Karpas-422 (cell line): ENCODE measurements around the gene PRR5. TPM values are rescaled to one million over a fixed set of nuclear protein-coding genes. Genes with fewer than 3 reads are reported as not detected.

ENCODE experiments used
- DNase-seq: peaks from one replicate; pipeline ENCODE4 v3.0.0-alpha.2; 2015
- H2AFZ ChIP-seq: fragments of 200-600 bp; sonication (generic); 2 replicates; pipeline ENCODE4 v1.6.1; 2014; ENCODE audit warnings: antibody characterized with exemption, low read length, mixed read lengths
- H3K27ac ChIP-seq: fragments of 200-600 bp; sonication (generic); 2 replicates; pipeline ENCODE4 v1.5.1; 2014; ENCODE audit warnings: mild to moderate bottlenecking, low read length, moderate library complexity
- H3K27me3 ChIP-seq: fragments of 200-600 bp; sonication (generic); 2 replicates; pipeline ENCODE4 v1.6.1; 2014; ENCODE audit warnings: low read length, mixed read lengths
- H3K36me3 ChIP-seq: fragments of 200-600 bp; sonication (generic); 2 replicates; pipeline ENCODE4 v1.6.1; 2014; ENCODE audit warnings: low read length, mixed read lengths; ENCODE audit not compliant: insufficient read depth
- H3K4me1 ChIP-seq: fragments of 200-600 bp; sonication (generic); 2 replicates; pipeline ENCODE4 v1.6.1; 2014; ENCODE audit warnings: mild to moderate bottlenecking, low read length, mixed read lengths
- H3K4me2 ChIP-seq: fragments of 200-600 bp; sonication (generic); 2 replicates; pipeline ENCODE4 v1.6.1; 2014; ENCODE audit warnings: low read length, low read depth, mild to moderate bottlenecking; ENCODE audit not compliant: poor library complexity, severe bottlenecking
- H3K4me3 ChIP-seq: fragments of 200-600 bp; sonication (generic); 2 replicates; pipeline ENCODE4 v1.5.1; 2014; ENCODE audit warnings: mild to moderate bottlenecking, antibody characterized with exemption, low read length, mixed read lengths
- H3K79me2 ChIP-seq: fragments of 200-600 bp; sonication (generic); 2 replicates; pipeline ENCODE4 v1.6.1; 2014; ENCODE audit warnings: mild to moderate bottlenecking, low read length, mixed read lengths
- H3K9ac ChIP-seq: fragments of 200-600 bp; sonication (generic); 2 replicates; pipeline ENCODE4 v1.6.0; 2014; ENCODE audit warnings: low read length
- H3K9me2 ChIP-seq: fragments of 200-600 bp; sonication (generic), shearing (Covaris generic); replicated peaks from 2 replicates; pipeline ENCODE4 v1.6.0; 2014; ENCODE audit warnings: mild to moderate bottlenecking, low read length, moderate library complexity; ENCODE audit not compliant: insufficient read depth
- H3K9me3 ChIP-seq: fragments of 300-700, 200-600 bp; sonication (generic); 2 replicates; pipeline ENCODE4 v1.6.1; 2014; ENCODE audit warnings: low read length, mixed read lengths
- H4K20me1 ChIP-seq: fragments of 200-600 bp; sonication (generic); 2 replicates; pipeline ENCODE4 v1.6.1; 2014; ENCODE audit warnings: mild to moderate bottlenecking, antibody characterized with exemption, low read length, low read depth; ENCODE audit not compliant: insufficient read depth
- total RNA-seq: library from RNA; depleted of rRNA; stranded (reverse); fragments of >200 nt; shearing (Covaris generic); gene quantifications from 2 replicates; pipeline ENCODE4 v1.2.3, GENCODE V29; 2014; ENCODE audit warnings: low replicate concordance

PRR5 gene
- total RNA-seq, 1 experiment from 2014 or later, result not detected

DNA sequence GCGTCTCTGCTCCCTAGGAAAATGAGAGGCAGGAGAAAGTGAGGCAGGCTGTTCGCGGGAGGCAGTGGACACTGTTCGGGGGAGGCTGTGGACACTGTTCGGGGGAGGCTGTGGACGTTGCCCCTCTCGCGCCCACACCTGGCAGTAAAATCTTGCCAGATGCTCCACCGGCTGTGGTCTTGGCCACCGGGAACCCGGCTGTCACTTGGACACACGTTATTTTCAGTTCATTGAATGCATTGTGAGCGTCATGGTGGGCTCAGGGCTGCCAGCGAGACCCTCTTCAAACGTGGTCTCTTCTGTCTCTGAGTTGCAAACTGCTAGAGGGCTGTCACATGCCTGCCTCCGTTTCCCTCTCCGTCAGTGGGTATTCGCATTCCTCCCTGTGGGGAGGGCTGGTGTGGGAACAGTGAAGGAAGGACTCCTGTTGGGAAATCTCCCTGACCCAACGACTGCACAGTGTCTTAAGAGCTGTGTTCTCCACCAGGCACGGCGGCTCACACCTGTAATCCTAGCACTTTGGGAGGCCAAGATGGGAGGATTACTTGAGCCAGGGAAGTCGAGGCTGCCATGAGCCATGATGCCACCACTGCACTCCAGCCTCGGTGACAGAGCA, 1.4 kb downstream of the PRR5 start:
- no peak overlapping the region for H3K4me3 ChIP-seq
- no peaks in the 10 kb centered on the region for H3K79me2 ChIP-seq
- no peak for DNase-seq
- H3K36me3 ChIP-seq, result no peaks in the 10 kb centered on the region
- H3K27me3 ChIP-seq, result no peaks in the 10 kb centered on the region
- no peaks in the 10 kb centered on the region for H3K9me3 ChIP-seq
- H3K27ac ChIP-seq, result no peak overlapping the region
- no peaks in the 10 kb centered on the region for H4K20me1 ChIP-seq
- no peak overlapping the region for H3K9ac ChIP-seq
- H3K9me2 ChIP-seq, result no peaks in the 10 kb centered on the region
- H3K4me2 ChIP-seq, result no peak overlapping the region
- H2AFZ ChIP-seq, result no peak overlapping the region
- no peaks in the 10 kb centered on the region for H3K4me1 ChIP-seq

DNA sequence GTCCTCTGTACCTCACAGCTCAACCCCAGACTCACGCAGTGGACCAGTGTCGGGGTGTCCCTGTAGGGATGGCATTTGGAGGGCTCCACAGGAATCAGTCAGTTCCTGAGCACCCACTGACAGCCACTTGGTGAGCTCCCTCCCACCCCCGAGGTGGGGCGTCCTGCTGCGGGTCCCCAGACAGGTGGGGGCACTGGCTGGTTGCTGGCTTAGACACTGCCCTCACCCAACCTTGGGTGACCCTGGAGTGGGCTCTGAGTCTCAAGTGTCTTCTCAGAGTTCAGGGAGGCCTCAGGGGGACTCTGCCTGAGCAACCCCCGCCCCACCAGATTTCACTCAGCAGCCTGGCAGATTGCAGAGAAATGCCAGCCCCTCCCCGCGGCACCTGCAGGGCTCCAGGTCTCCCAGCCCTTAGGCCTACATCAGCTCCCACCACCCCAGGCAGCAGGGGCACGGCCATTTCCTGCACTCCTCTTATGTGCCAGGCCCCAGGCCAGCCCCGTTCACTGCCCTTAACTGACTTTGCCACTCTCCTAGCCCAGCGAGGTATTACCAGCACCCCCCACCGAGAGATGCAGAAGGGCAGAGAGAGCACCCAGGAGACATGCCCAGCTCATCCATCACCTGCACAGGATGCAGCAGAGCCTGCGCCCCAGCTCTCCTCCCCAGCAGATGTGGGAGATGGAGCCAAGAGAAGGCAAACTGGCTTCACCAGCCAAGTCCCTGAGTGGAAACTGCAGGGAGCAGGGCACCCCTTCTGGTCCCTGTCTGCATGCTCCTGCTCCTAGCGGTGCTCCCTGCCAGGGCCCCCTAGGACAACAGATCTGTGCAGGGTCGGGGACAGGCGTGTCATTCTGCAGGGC, 2.4 kb downstream of the PRR5 start:
- H3K4me3 ChIP-seq, result no peak overlapping the region
- no peaks in the 10 kb centered on the region for H4K20me1 ChIP-seq
- H3K9me2 ChIP-seq, result no peaks in the 10 kb centered on the region
- H3K36me3 ChIP-seq, result no peaks in the 10 kb centered on the region
- H3K4me2 ChIP-seq, result no peak overlapping the region
- no peak overlapping the region for H2AFZ ChIP-seq
- H3K27ac ChIP-seq, result no peak overlapping the region
- no peaks in the 10 kb centered on the region for H3K9me3 ChIP-seq
- H3K27me3 ChIP-seq, result no peaks in the 10 kb centered on the region
- no peak for DNase-seq
- H3K9ac ChIP-seq, result no peak overlapping the region
- H3K79me2 ChIP-seq, result no peaks in the 10 kb centered on the region
- no peaks in the 10 kb centered on the region for H3K4me1 ChIP-seq

DNA sequence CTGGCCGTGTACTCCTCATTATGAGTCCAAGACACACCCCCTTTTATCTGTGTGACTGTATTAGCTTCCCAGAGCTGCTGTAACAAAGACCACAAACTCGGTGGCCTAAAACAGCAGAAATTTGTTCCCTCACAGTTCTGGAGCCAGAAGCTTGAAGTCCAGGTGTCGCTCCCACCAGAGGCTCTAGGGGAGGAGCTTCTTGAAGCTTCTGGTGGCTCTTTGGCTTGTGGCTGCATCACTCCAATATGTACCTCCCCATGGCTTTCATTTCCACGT, 3.0 kb downstream of the PRR5 start:
- H3K4me3 ChIP-seq, result no peak overlapping the region
- no peaks in the 10 kb centered on the region for H3K9me3 ChIP-seq
- no peaks in the 10 kb centered on the region for H3K36me3 ChIP-seq
- H3K4me2 ChIP-seq, result no peak overlapping the region
- no peak overlapping the region for H2AFZ ChIP-seq
- H3K9ac ChIP-seq, result no peak overlapping the region
- H3K27ac ChIP-seq, result no peak overlapping the region
- no peaks in the 10 kb centered on the region for H3K27me3 ChIP-seq
- no peaks in the 10 kb centered on the region for H3K4me1 ChIP-seq
- H4K20me1 ChIP-seq, result no peaks in the 10 kb centered on the region
- no peak for DNase-seq
- no peaks in the 10 kb centered on the region for H3K9me2 ChIP-seq
- H3K79me2 ChIP-seq, result no peaks in the 10 kb centered on the region

DNA sequence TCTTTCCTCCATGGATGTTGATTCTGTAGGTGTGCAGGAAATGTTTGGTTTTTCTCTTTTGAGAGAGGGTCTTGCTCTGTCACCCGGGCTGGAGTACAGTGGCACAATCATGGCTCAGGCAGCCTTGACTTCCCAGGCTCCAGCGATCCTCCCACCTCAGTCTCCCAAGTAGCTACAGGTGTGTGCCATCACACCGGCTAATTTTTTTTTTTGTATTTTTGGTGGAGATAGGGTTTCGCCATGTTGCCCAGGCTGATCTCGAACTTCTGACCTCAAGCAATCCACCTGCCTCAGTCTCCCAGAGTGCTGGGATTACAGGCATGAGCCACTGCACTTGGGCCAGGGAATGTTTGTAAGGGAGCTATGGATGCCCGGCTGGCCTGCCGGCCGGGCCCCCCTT, 4.5 kb downstream of the PRR5 start:
- no peaks in the 10 kb centered on the region for H3K4me1 ChIP-seq
- H3K27ac ChIP-seq, result no peak overlapping the region
- H3K27me3 ChIP-seq, result no peaks in the 10 kb centered on the region
- no peak overlapping the region for H3K9ac ChIP-seq
- H3K4me2 ChIP-seq, result no peak overlapping the region
- no peaks in the 10 kb centered on the region for H3K9me2 ChIP-seq
- no peak overlapping the region for H3K4me3 ChIP-seq
- no peaks in the 10 kb centered on the region for H3K79me2 ChIP-seq
- no peaks in the 10 kb centered on the region for H3K9me3 ChIP-seq
- no peaks in the 10 kb centered on the region for H3K36me3 ChIP-seq
- no peaks in the 10 kb centered on the region for H4K20me1 ChIP-seq
- DNase-seq, result no peak
- H2AFZ ChIP-seq, result no peak overlapping the region

DNA sequence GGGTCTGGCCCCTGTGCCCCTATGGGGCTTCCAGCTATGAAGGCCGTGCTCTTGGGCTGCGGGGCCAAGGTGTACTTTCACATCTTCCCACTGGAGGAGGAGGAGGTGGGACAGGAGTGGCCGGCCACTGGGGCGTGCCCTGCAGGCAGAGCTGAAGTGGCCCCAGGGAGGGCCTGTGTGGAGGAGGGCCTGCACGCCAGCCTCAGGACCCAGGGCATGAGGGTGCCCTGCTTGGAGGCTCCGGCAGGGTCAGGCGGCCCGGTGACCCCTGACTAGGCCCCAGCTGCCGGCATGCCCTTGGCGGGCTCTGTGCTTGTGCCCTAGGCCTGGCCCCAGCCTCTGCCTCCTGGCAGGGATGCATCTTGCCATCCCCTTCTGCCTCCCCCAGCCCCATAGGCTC, 5.2 kb downstream of the PRR5 start:
- no peaks in the 10 kb centered on the region for H3K36me3 ChIP-seq
- no peaks in the 10 kb centered on the region for H3K4me1 ChIP-seq
- no peak overlapping the region for H2AFZ ChIP-seq
- H3K9ac ChIP-seq, result no peak overlapping the region
- no peak overlapping the region for H3K27ac ChIP-seq
- no peaks in the 10 kb centered on the region for H3K9me2 ChIP-seq
- no peak overlapping the region for H3K4me2 ChIP-seq
- H3K9me3 ChIP-seq, result no peaks in the 10 kb centered on the region
- no peaks in the 10 kb centered on the region for H4K20me1 ChIP-seq
- no peak for DNase-seq
- no peak overlapping the region for H3K4me3 ChIP-seq
- no peaks in the 10 kb centered on the region for H3K27me3 ChIP-seq
- H3K79me2 ChIP-seq, result no peaks in the 10 kb centered on the region

DNA sequence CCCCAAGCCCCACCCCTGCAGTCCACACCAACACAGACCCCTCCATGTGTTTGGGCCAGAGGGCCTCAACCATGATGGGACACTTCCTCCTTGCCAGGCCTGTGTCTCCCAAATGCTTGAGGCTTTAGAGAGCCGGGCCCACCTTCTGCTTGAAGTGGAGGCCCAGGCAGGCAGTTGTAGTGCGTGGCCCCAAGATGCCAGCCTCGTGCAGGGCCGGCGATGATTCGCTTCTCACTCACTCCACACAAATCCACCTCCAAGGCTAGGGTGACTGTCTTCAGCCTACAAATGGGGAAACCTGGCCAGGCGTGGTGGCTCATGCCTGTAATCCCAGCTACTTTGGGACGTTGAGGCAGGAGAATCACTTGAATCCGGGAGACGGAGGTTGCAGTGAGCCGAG, 5.7 kb downstream of the PRR5 start:
- no peaks in the 10 kb centered on the region for H3K36me3 ChIP-seq
- H3K27me3 ChIP-seq, result no peaks in the 10 kb centered on the region
- no peaks in the 10 kb centered on the region for H3K9me3 ChIP-seq
- H3K9ac ChIP-seq, result no peak overlapping the region
- H4K20me1 ChIP-seq, result no peaks in the 10 kb centered on the region
- DNase-seq, result no peak
- H3K4me2 ChIP-seq, result no peak overlapping the region
- H3K4me3 ChIP-seq, result no peak overlapping the region
- H3K27ac ChIP-seq, result no peak overlapping the region
- no peaks in the 10 kb centered on the region for H3K4me1 ChIP-seq
- H3K79me2 ChIP-seq, result no peaks in the 10 kb centered on the region
- no peaks in the 10 kb centered on the region for H3K9me2 ChIP-seq
- H2AFZ ChIP-seq, result no peak overlapping the region

DNA sequence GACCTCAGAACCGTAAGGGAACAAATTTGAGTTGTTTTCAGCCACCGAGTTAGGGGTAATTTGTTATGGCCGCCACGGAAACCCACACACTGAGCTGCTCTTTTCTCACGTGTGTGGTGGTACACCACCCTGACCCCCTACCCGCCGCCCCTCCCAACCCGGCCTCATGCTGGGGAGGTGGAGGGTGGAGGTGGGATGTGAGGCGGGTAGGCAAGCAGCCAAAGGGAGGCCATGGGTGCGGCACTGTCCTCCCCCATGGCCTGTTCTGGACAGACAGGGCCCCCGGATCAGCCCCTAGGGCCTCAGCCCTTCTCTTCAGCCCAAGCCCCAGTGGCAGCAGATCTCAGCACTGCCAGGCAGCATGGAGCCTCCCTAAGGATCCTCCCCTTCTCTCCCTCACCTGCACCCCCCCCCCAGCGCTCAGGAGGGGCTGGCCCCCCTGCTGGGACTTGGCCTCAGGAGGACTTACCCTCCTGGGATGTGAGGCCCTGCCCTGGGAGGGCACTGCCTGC, 7.9 kb downstream of the PRR5 start:
- no peak overlapping the region for H3K4me2 ChIP-seq
- no peaks in the 10 kb centered on the region for H3K9me3 ChIP-seq
- H2AFZ ChIP-seq, result no peak overlapping the region
- no peaks in the 10 kb centered on the region for H3K79me2 ChIP-seq
- no peaks in the 10 kb centered on the region for H3K9me2 ChIP-seq
- H3K36me3 ChIP-seq, result no peaks in the 10 kb centered on the region
- H3K27me3 ChIP-seq, result no peaks in the 10 kb centered on the region
- H3K27ac ChIP-seq, result no peak overlapping the region
- H4K20me1 ChIP-seq, result no peaks in the 10 kb centered on the region
- H3K4me3 ChIP-seq, result no peak overlapping the region
- no peak overlapping the region for H3K9ac ChIP-seq
- no peak for DNase-seq
- H3K4me1 ChIP-seq, result no peaks in the 10 kb centered on the region

DNA sequence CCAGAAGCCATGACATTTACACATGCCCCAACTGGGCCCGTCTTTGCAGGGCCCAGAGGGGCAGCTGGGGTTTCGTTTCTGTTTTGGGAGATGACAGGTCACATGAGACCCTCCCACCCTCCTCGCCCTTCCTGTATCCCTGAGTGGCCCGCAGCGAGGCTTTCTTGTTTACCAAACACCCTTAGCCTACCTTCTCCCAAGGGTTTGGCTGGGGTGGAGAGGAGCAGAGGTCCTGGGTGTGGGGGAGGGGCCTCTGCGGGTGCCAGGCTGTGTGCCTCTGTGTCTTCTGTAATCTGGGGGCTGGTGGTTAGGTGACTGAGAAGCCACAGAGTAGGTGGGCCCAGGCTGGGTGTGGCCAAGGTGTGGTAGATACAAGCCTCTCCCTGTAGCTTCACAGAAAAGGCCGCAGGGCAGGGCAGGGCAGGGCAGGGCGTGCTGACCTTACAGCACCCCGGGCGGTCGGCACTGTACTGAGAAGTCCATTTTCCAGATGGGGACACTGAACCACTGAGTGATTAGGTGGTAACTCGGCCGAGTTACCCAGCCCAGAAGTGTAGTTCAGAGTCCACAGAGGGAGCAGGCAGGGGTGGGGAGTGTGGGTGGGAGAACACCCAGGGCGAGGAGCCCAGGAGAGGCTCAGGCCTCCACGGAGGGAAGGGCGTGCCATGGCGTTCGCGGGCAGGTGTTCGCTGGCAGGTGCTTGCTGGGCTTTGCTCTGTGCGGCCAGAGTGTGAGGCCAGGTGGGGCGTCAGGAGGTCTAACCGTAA, 8.7 kb downstream of the PRR5 start:
- H3K27ac ChIP-seq, result no peak overlapping the region
- no peaks in the 10 kb centered on the region for H3K9me3 ChIP-seq
- no peak overlapping the region for H2AFZ ChIP-seq
- H4K20me1 ChIP-seq, result no peaks in the 10 kb centered on the region
- no peak overlapping the region for H3K4me2 ChIP-seq
- DNase-seq, result no peak
- H3K4me1 ChIP-seq, result no peaks in the 10 kb centered on the region
- no peak overlapping the region for H3K4me3 ChIP-seq
- H3K27me3 ChIP-seq, result no peaks in the 10 kb centered on the region
- no peaks in the 10 kb centered on the region for H3K36me3 ChIP-seq
- H3K79me2 ChIP-seq, result no peaks in the 10 kb centered on the region
- no peaks in the 10 kb centered on the region for H3K9me2 ChIP-seq
- H3K9ac ChIP-seq, result no peak overlapping the region
